Activated gamma-delta T cell treated with anti-CD3 and anti-CD28 coated beads, Interleukin-2, amount 50 U/mL, for 16 hours (primary cell): ENCODE results near the gene BRSK1.
"Not testable (repeated sequence)": the region's sequence is repeated elsewhere in the genome, so short reads cannot be mapped to it uniquely, and the experiment has no call there.

Experiments
- DNase-seq: peaks from one replicate; pipeline ENCODE4 v3.0.0-alpha.2; 2020; ENCODE audit warnings: low read depth

BRSK1 gene

GRCh38 chr19:55304279-55304978, 20.6 kb downstream of the BRSK1 start:
- DNase-seq: no peak

GRCh38 chr19:55304980-55305379, 21.2 kb downstream of the BRSK1 start:
- no peak for DNase-seq

- peak; percentile 19 for DNase-seq
Measured at GRCh38 chr19:55305491-55305890, 21.7 kb downstream of the BRSK1 start.

GRCh38 chr19:55305983-55306562, 22.3 kb downstream of the BRSK1 start:
- DNase-seq: no peak

- no peak for DNase-seq
Measured at GRCh38 chr19:55306712-55307111, 22.9 kb downstream of the BRSK1 start.

- DNase-seq: no peak
Measured at GRCh38 chr19:55308281-55308680, 24.5 kb downstream of the BRSK1 start.

GRCh38 chr19:55309448-55309847, 25.7 kb downstream of the BRSK1 start:
- no peak for DNase-seq

- DNase-seq: no peak
Measured at GRCh38 chr19:55310498-55310897, 26.7 kb downstream of the BRSK1 start.

GRCh38 chr19:55311397-55311796, 27.6 kb downstream of the BRSK1 start:
- DNase-seq: no peak

- no peak for DNase-seq
Measured at GRCh38 chr19:55311797-55312196, 28.0 kb downstream of the BRSK1 start.

GRCh38 chr19:55312621-55313512, 29.1 kb downstream of the BRSK1 start:
- no peak for DNase-seq

- DNase-seq: no peak
Measured at GRCh38 chr19:55314396-55314795, 30.6 kb downstream of the BRSK1 start.

- no peak for DNase-seq
Measured at GRCh38 chr19:55315956-55316525, 32.2 kb downstream of the BRSK1 start.

GRCh38 chr19:55316646-55317045, 32.8 kb downstream of the BRSK1 start:
- no peak for DNase-seq

- no peak for DNase-seq
Measured at GRCh38 chr19:55319785-55320184, 36.0 kb downstream of the BRSK1 start.

- DNase-seq: no peak
Measured at GRCh38 chr19:55320844-55321419, 37.1 kb downstream of the BRSK1 start.

GRCh38 chr19:55321466-55322137, 37.8 kb downstream of the BRSK1 start:
- DNase-seq: no peak

GRCh38 chr19:55322204-55322885, 38.5 kb downstream of the BRSK1 start:
- DNase-seq: no peak

GRCh38 chr19:55324662-55325061, 40.9 kb downstream of the BRSK1 start:
- DNase-seq: no peak

- DNase-seq: no peak
Measured at GRCh38 chr19:55325172-55325571, 41.4 kb downstream of the BRSK1 start, which contains the start of gene TMEM150B. Gene TMEM150B, minus strand, starts transcription at chr19:55325341. Its CDS starts 4,305 bp downstream, at chr19:55321036.

- not testable (repeated sequence) for DNase-seq
Measured at GRCh38 chr19:55328774-55329318, 45.0 kb downstream of the BRSK1 start.
